NOMO-1 treated with DMSO at 0.1 percent for 48 hours (cell line): ENCODE measurements around the gene LASP1NB.

Experiments
- DNase-seq: peaks from one replicate; lab custom pipeline; 2025; ENCODE audit not compliant: unreplicated experiment; lab: John Stamatoyannopoulos, UW

Gene LASP1NB

GRCh38 chr17:38925263-38925995, at the start of gene LASP1NB:
Gene LASP1NB, plus strand, starts transcription at chr17:38925614.
- no peak for DNase-seq

GRCh38 chr17:38877130-38877851, 48.1 kb upstream of the LASP1NB start:
- DNase-seq, result no peak

GRCh38 chr17:38879878-38880665, 45.3 kb upstream of the LASP1NB start:
- DNase-seq, result no peak

- DNase-seq, result no peak
Measured at GRCh38 chr17:38881600-38882191, 43.7 kb upstream of the LASP1NB start.

GRCh38 chr17:38882870-38883269, 42.5 kb upstream of the LASP1NB start:
- DNase-seq, result no peak

GRCh38 chr17:38883592-38884526, 41.6 kb upstream of the LASP1NB start:
- DNase-seq, result no peak

- DNase-seq, result no peak
Measured at GRCh38 chr17:38885044-38885727, 40.2 kb upstream of the LASP1NB start.

GRCh38 chr17:38885728-38886642, 39.4 kb upstream of the LASP1NB start:
- DNase-seq, result no peak

- DNase-seq, result no peak
Measured at GRCh38 chr17:38886643-38887010, 38.8 kb upstream of the LASP1NB start.

GRCh38 chr17:38888842-38889241, 36.6 kb upstream of the LASP1NB start:
- no peak for DNase-seq

- no peak for DNase-seq
Measured at GRCh38 chr17:38889745-38890409, 35.5 kb upstream of the LASP1NB start.

- no peak for DNase-seq
Measured at GRCh38 chr17:38890410-38890746, 35.0 kb upstream of the LASP1NB start.

- no peak for DNase-seq
Measured at GRCh38 chr17:38891441-38891840, 34.0 kb upstream of the LASP1NB start.

GRCh38 chr17:38892083-38892482, 33.3 kb upstream of the LASP1NB start:
- no peak for DNase-seq

- DNase-seq, result no peak
Measured at GRCh38 chr17:38892620-38893019, 32.8 kb upstream of the LASP1NB start.

GRCh38 chr17:38893113-38893512, 32.3 kb upstream of the LASP1NB start:
- no peak for DNase-seq

GRCh38 chr17:38893607-38894006, 31.8 kb upstream of the LASP1NB start:
- no peak for DNase-seq

- DNase-seq, result no peak
Measured at GRCh38 chr17:38894276-38894675, 31.1 kb upstream of the LASP1NB start.
